Measurements from ENCODE around the gene PI4KA.

PI4KA gene

DNA sequence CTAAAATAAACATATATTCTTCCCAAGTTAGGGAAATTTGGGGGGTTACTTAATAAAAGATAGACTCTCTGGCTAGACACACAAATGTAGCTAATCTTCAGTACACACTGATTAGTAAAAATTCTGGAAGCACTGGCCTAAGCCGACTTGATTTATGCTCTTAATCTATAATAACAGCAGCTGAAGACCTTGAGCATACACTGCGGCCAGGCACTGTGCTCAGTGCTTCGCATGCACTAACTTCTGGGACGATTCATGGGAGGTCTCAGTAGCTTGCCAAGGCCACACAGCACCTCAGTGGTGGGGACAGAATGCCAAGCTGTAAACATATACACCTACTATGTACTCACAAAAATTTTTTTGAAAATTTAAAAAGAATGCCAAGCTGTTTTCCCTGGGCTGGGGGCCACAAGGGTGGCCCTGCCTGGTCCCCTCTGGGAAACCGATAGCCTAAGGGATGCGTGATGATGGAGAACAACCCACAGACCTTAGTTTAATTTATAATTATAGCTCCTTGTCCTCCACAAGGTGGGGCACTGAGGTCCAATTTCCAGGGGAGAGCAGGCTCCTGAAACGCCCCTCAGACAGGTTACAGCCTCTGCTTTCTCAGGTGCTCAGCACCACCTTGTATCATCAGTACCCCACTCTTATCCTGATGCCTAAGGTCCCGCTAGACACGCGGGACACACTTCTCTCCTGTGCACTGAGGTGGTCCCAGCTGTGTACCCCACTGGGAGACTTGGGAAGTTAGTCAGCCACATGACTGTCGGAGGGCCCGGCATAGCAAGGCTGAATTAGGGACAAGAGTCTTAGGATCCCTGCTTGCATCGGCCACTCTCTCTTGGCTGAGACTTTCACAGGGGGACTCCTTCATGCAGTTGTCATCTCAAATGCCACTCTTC lies 64.6 kb downstream of the PI4KA start:
- Histone ChIP-seq H3K4me3 (ENCODE audit: low read depth, low read length) (no peak overlapping the region), H3K36me3 (replicated peaks) (peaks cover 44% of the 10 kb centered on the region), H3K27me3 (replicated peaks) (no peaks in the 10 kb centered on the region), H3K27ac (no peak overlapping the region)
- in situ Hi-C loops (cut with HindIII; ENCODE audit: low pct_ligation_motif_present, low sequenced_read_pairs), result no loop called here
- no peak for DNase-seq
- TF ChIP-seq, protein P1, sequence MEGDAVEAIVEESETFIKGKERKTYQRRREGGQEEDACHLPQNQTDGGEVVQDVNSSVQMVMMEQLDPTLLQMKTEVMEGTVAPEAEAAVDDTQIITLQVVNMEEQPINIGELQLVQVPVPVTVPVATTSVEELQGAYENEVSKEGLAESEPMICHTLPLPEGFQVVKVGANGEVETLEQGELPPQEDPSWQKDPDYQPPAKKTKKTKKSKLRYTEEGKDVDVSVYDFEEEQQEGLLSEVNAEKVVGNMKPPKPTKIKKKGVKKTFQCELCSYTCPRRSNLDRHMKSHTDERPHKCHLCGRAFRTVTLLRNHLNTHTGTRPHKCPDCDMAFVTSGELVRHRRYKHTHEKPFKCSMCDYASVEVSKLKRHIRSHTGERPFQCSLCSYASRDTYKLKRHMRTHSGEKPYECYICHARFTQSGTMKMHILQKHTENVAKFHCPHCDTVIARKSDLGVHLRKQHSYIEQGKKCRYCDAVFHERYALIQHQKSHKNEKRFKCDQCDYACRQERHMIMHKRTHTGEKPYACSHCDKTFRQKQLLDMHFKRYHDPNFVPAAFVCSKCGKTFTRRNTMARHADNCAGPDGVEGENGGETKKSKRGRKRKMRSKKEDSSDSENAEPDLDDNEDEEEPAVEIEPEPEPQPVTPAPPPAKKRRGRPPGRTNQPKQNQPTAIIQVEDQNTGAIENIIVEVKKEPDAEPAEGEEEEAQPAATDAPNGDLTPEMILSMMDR (IDR thresholded peaks at IDR 0.05; ENCODE audit: low read depth, low read length, missing control alignments), result no peak

DNA sequence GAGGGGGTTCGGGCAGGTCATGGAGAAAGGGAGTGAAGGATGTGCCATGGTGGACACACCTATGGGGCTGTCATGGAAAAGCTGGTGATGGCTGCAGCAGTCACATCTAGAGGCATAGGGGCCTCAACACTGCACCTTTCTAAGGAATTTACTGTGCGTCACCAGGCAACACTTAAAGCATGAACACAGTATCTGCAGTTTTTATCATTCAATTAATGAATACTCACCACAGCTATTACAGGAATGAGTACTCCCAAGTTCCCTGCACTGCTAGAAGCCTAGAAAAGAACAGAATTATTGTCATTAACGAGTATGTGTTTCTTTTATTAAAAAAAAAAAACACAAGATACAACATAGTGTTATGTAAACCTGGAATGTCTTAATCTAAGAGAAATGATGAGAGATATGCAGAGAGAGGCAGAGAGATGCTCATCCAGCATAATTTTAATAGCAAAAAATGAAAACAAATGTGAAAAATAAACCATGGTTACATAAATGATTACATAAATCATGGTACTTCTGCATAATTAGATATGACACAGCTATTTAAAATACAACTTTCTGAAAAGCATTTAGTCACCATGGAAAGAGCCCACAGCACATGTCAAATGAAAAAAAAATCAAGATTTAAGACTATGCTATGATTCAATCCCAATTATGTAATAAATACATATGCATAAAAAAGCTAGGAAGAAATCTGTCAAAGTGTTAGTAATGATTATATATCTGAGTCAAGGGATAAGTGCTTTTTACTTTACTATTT lies 65.5 kb downstream of the PI4KA start:
- no peak overlapping the region for H3K4me3 ChIP-seq (ENCODE audit: low read depth, low read length)
- TF ChIP-seq, protein P1 (IDR thresholded peaks at IDR 0.05; ENCODE audit: low read depth, low read length, missing control alignments), result no peak
- DNase-seq, result no peak
- peaks cover 42% of the 10 kb centered on the region for H3K36me3 ChIP-seq (replicated peaks)
- in situ Hi-C loops (cut with HindIII; ENCODE audit: low pct_ligation_motif_present, low sequenced_read_pairs), result no loop called here
- H3K27me3 ChIP-seq (replicated peaks), result no peaks in the 10 kb centered on the region
- H3K27ac ChIP-seq, result no peak overlapping the region

DNA sequence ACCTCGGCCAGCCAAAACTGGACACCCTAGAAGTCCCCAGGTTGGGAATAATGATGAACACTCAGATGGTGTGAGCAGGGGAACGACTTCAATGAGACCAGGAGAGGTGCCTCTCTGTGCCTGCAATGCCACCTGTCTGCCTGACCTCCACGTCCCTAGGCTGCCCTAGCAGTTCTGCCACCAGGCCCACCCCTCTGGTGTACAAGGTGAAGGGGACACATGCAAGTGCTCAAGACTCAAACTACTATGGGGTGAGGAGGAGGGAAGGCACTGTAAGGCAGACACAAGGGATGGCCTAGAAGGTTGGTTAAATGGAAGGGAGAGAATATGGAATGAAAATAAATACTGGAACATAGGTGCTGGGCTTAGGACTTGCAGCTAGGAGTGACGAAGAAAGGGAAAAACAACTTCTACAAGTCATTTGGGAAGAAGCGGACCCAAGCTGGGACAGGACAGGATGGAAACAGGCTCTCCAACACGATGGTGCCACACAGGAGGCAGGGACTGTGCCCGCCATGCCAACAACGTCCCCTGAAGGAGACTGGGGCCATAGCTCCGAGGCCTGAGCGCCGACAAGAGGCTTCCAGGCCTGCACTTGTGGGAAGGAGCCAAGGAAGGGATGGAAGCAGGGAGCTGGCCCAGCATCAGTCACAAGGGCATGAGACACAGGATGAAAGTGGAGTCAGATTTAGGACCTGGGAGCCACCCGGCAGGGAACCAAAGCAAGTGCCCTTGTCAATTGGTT lies 66.2 kb downstream of the PI4KA start:
- H3K4me3 ChIP-seq (ENCODE audit: low read depth, low read length), result no peak overlapping the region
- H3K36me3 ChIP-seq (replicated peaks), result peaks cover 42% of the 10 kb centered on the region
- H3K27ac ChIP-seq, result no peak overlapping the region
- in situ Hi-C loops (cut with HindIII; ENCODE audit: low pct_ligation_motif_present, low sequenced_read_pairs), result no loop called here
- no peaks in the 10 kb centered on the region for H3K27me3 ChIP-seq (replicated peaks)
- no peak for DNase-seq
- TF ChIP-seq, protein P1 (IDR thresholded peaks at IDR 0.05; ENCODE audit: low read depth, low read length, missing control alignments), result no peak

DNA sequence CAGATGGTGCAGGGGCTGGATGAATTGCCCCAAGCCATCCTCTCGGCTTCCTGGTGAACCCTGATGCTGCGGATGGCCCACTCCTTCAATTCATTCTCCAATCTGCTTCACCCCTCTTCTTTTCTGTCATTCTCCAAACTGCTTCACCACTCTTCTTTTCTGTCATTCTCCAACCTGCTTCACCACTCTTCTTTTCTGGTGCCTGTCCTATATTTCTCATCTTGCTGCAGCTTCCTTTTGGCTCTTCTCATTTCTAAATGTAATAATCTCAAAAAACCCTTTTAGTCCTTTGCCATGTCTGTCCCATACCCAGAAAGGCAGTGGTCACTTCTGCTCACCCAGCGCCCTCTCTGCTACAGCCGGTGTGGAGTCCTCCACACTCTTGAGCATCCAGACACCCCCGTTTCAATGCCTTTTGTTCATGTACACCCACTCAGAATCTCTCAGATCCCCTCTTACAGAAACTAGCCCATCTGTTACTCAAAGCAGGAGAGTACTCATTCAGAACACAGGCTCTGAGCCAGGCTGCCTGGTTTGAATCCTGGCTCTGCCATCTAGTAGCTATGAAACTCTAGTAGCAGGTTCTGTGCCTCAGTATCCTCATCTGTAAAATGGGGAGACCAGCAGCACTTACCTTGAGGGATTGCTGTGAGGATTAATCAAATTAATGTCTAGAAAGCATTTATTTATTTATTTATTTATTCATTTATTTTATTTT lies 69.8 kb downstream of the PI4KA start:
- Histone ChIP-seq H3K27me3 (replicated peaks) (no peaks in the 10 kb centered on the region), H3K27ac (no peak overlapping the region), H3K4me3 (ENCODE audit: low read depth, low read length) (no peak overlapping the region), H3K36me3 (replicated peaks) (peaks cover 38% of the 10 kb centered on the region)
- DNase-seq, result no peak
- in situ Hi-C loops (cut with HindIII; ENCODE audit: low pct_ligation_motif_present, low sequenced_read_pairs), result no loop called here
- TF ChIP-seq, protein P1 (IDR thresholded peaks at IDR 0.05; ENCODE audit: low read depth, low read length, missing control alignments), result no peak
